IPS DF 6.9 (cell line): ENCODE results near the gene STX1B.

Source experiments
- DNase-seq: peaks from one replicate; pipeline ENCODE4 v3.0.0-alpha.2; 2013; ENCODE audit warnings: low read depth, low spot score
- H3K27ac ChIP-seq: one replicate; pipeline ENCODE4 v1.5.1; 2013; ENCODE audit warnings: low read length, control low read depth
- H3K27me3 ChIP-seq: 2 replicates; pipeline ENCODE4 v1.6.1; 2013; ENCODE audit warnings: mild to moderate bottlenecking, low read length; ENCODE audit not compliant: control insufficient read depth, insufficient read depth
- H3K36me3 ChIP-seq: 2 replicates; pipeline ENCODE4 v1.6.1; 2013; ENCODE audit warnings: low read length; ENCODE audit not compliant: control insufficient read depth, insufficient read depth
- H3K4me1 ChIP-seq: 2 replicates; pipeline ENCODE4 v1.6.1; 2013; ENCODE audit warnings: low read length; ENCODE audit not compliant: control insufficient read depth, insufficient read depth
- H3K4me3 ChIP-seq: 2 replicates; pipeline ENCODE4 v1.5.1; 2013; ENCODE audit warnings: mild to moderate bottlenecking, low read length
- H3K9me3 ChIP-seq: 2 replicates; pipeline ENCODE4 v1.6.1; 2013; ENCODE audit warnings: low read length, inconsistent platforms; ENCODE audit not compliant: control insufficient read depth, insufficient read depth
- WGBS: extraction: QIAGEN DNeasy Blood & Tissue Kit; methylation state at CpG from one replicate; pipeline ENCODE4 v1.1.7; 2013; ENCODE audit warnings: mixed read lengths, missing lambda C conversion rate; ENCODE audit not compliant: insufficient read length, insufficient coverage; 5-methylcytosine and 5-hydroxymethylcytosine counted together

Gene STX1B

DNA sequence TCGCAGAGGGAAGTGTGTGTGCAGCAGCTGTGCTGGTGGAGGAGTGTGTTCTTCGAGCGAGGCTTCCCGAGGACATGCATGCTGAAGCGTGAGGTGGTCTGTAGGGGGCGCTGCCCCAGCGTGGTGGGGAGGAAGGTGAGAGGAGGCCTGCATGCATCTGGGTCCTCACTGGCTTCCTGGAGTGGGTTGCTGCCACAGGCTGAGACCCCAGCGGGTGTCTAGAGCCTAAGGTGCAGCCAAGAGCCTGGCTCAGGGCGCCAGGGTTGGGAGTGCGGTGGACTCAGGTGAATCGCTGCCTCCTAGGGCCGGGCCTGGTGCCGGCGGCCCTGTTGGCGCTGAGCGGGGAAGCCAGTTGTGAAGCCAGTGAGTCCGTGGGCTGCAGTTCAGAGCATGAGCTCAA, 32.9 kb downstream of the STX1B start:
- Histone ChIP-seq H3K4me3 (no peak overlapping the region), H3K27me3 (no peaks in the 10 kb centered on the region), H3K9me3 (no peaks in the 10 kb centered on the region), H3K27ac (no peak overlapping the region), H3K36me3 (peaks cover 44% of the 10 kb centered on the region), H3K4me1 (no peaks in the 10 kb centered on the region)
- WGBS = no CpG with 5 or more reads among the region's 17 CpGs
- DNase-seq = no peak

DNA sequence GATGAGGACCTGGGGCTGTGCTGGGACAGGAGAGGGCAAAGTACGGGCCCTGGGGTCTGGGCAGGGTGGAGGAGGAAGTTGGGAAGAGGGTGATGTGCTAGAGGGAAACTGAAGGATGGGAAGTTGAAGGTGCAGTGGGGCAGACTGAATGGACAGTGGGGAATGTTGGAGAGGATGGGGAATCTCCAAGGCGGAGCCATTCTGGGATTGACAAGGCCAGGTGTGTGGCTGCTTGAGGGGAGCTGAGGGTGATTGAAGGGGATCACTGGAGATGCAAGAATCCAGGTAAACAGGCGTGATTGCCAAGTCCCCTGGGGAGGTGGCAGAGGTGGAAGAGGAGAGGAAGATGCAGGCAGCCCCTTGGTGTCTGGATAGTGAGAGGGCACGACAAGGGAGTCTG, 34.0 kb downstream of the STX1B start:
- Histone ChIP-seq H3K27ac (no peak overlapping the region), H3K4me3 (no peak overlapping the region), H3K4me1 (no peaks in the 10 kb centered on the region), H3K9me3 (no peaks in the 10 kb centered on the region), H3K36me3 (peaks cover 45% of the 10 kb centered on the region), H3K27me3 (no peaks in the 10 kb centered on the region)
- no peak for DNase-seq
- no CpG with 5 or more reads among the region's 4 CpGs for WGBS

DNA sequence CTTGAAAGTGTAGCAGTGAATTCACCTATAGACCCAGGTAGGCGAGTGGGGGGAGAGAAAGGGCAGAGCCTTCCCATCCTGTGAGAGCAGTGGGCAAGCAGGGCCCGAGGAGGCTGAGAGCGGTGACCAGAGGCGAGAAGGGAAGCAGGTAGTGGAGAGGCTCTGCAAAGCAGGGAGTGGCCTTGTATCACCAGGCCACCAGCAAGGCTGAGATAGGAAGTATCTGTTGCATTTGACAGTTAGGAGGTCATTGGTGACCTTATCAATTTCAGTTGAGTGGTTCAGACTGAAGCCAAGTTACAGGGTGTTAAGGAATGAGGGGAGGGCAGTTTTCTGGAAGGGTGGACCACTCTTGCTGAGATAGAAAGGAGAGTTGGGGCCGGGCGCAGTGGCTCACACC, 36.1 kb downstream of the STX1B start:
- Histone ChIP-seq H3K4me1 (no peaks in the 10 kb centered on the region), H3K4me3 (no peak overlapping the region), H3K36me3 (peaks cover 44% of the 10 kb centered on the region), H3K27ac (no peak overlapping the region), H3K9me3 (no peaks in the 10 kb centered on the region), H3K27me3 (no peaks in the 10 kb centered on the region)
- DNase-seq = no peak
- WGBS = no CpG with 5 or more reads among the region's 6 CpGs

DNA sequence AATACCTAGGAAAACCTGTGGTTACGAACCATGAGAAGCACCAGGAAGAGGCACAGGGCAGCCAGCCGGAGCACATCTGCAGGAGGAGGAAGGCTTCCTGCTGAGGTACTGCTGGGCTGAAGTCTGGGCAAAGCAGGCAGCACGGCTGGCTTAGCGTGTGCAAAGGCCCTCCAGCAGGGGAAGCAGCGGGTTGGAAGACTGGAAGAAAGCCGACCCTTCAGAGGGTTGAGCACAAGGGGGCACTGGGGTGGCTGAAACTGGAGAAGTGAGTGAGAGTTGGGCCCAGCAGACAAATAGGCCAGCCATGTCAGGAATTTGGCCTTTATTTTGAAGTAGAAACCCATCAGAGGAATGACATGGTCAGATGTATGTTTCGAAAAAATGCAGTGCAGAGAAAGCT, 37.6 kb downstream of the STX1B start:
- Histone ChIP-seq H3K4me1 (no peaks in the 10 kb centered on the region), H3K9me3 (no peaks in the 10 kb centered on the region), H3K27ac (no peak overlapping the region), H3K27me3 (no peaks in the 10 kb centered on the region), H3K36me3 (peaks cover 38% of the 10 kb centered on the region), H3K4me3 (no peak overlapping the region)
- DNase-seq = no peak
- WGBS = no CpG with 5 or more reads among the region's 7 CpGs

DNA sequence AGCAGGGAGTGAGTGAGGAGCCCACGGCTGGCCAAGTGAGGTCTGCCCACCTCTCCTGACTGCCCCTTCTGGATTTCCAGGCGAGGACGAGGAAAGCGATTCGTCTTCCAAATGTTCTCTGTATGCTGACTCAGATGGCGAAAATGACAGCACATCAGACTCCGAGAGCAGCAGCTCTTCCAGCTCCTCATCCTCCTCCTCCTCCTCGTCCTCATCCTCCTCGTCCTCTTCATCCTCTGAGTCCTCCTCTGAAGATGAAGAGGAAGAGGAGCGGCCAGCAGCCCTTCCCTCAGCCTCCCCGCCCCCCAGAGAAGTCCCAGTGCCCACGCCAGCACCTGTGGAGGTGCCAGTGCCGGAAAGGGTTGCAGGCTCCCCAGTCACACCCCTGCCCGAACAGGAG, 39.1 kb downstream of the STX1B start:
- Histone ChIP-seq H3K27ac (no peak overlapping the region), H3K4me1 (no peaks in the 10 kb centered on the region), H3K9me3 (no peaks in the 10 kb centered on the region), H3K36me3 (peaks cover 45% of the 10 kb centered on the region), H3K27me3 (no peaks in the 10 kb centered on the region), H3K4me3 (no peak overlapping the region)
- no peak for DNase-seq
- no CpG with 5 or more reads among the region's 14 CpGs for WGBS

DNA sequence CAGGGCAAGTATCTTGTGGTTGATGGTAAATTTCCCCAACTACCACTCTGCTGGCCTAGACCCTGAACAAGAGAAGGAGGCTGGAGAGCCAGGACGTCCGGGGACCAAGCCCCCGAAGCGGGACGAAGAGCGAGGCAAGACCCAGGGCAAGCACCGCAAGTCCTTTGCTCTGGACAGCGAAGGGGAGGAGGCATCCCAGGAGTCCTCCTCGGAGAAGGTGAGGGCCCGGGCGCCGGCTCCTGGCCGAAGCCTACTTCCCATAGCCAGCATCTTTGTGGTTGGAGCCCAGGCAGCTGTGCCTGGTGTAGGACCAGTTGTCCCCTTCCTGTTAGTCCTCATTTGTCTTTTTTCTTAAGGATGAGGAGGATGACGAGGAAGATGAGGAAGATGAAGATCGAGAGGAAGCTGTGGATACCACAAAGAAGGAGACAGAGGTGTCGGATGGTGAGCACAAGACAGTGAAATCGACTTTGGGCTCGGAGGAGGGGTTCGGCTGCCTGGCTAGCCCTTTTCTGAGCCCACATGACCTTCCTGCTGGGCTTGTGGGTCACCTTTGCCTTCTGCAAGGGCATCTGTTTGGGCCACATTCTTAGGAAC, 41.1 kb downstream of the STX1B start:
- WGBS = no CpG with 5 or more reads among the region's 19 CpGs

DNA sequence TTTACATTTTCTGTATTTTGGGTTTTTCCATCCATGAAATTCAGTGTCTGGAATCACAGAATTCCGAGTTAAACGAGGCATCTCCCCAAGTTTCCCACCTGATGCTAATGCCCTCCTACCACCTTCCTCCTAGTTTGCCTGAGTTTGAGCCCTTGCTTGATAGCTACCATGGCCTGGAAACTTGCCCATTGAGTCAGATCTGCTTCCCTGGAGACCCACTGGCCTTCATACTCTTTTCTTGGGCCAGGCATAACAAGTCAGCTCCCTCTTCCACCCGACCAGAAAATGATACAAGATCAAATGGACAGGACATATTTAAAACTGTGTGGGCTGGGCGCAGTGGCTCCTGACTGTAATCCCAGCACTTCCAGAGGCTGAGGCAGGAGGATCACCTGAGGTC, 42.6 kb downstream of the STX1B start:
- H3K4me3 ChIP-seq = no peak overlapping the region
- no CpG with 5 or more reads among the region's 4 CpGs for WGBS
- H3K27ac ChIP-seq = no peak overlapping the region
- no peaks in the 10 kb centered on the region for H3K4me1 ChIP-seq
- H3K9me3 ChIP-seq = no peaks in the 10 kb centered on the region
- no peaks in the 10 kb centered on the region for H3K27me3 ChIP-seq
- no peak for DNase-seq
- peaks cover 59% of the 10 kb centered on the region for H3K36me3 ChIP-seq

More for the DNA sequence above, 41.1 kb downstream of the STX1B start:
- Histone ChIP-seq H3K27ac (no peak overlapping the region), H3K36me3 (peaks cover 54% of the 10 kb centered on the region), H3K9me3 (no peaks in the 10 kb centered on the region), H3K27me3 (no peaks in the 10 kb centered on the region), H3K4me3 (no peak overlapping the region), H3K4me1 (no peaks in the 10 kb centered on the region)
- no peak for DNase-seq

DNA sequence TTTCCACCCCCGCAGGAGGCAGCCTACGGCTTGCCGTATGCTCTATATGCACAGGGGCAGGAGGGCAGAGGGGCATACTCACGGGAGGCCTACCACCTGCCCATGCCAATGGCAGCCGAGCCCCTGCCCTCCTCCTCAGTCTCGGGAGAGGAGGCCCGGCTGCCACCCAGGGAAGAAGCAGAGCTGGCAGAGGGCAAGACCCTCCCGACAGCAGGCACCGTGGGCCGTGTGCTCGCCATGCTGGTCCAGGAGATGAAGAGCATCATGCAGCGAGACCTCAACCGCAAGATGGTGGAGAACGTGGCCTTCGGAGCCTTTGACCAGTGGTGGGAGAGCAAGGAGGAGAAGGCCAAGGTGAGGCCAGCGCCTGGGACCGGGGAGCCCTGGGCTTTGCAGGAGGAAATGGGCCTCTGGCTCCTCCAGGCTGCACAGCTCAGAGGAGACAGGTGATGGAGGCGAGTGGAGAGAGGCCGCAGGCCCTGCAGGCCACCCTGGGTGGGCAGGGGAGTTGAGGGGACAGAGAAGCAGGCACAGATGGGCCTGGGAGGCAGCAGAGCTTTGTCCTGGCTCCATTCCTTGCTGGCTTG, 44.3 kb downstream of the STX1B start:
- no CpG with 5 or more reads among the region's 19 CpGs for WGBS
- no peaks in the 10 kb centered on the region; the same call in 1 of the 2 replicates for H3K4me1 ChIP-seq
- no peaks in the 10 kb centered on the region for H3K27me3 ChIP-seq
- no peak overlapping the region for H3K4me3 ChIP-seq
- no peaks in the 10 kb centered on the region for H3K9me3 ChIP-seq
- no peak for DNase-seq
- peaks cover 57% of the 10 kb centered on the region for H3K36me3 ChIP-seq
- no peak overlapping the region for H3K27ac ChIP-seq

DNA sequence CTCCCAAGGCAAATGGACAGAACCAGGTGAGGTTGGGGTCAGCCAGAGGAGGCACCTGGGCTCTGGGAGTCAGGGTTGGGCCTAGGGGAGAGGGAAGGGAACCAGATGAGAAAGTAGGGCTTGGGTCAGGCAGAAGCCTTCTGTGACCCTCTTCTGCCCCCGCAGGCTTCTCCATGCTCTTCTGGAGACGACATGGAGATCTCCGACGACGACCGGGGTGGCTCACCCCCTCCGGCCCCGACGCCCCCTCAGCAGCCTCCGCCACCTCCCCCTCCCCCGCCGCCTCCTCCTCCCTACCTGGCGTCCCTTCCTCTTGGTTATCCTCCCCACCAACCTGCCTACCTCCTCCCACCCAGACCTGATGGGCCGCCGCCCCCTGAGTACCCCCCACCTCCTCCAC, 45.0 kb downstream of the STX1B start:
- no CpG with 5 or more reads among the region's 15 CpGs for WGBS
- no peaks in the 10 kb centered on the region for H3K27me3 ChIP-seq
- H3K36me3 ChIP-seq = peaks cover 55% of the 10 kb centered on the region
- H3K27ac ChIP-seq = no peak overlapping the region
- no peak overlapping the region for H3K4me3 ChIP-seq
- H3K9me3 ChIP-seq = no peaks in the 10 kb centered on the region
- no peak for DNase-seq
- no peaks in the 10 kb centered on the region; the same call in 1 of the 2 replicates for H3K4me1 ChIP-seq

DNA sequence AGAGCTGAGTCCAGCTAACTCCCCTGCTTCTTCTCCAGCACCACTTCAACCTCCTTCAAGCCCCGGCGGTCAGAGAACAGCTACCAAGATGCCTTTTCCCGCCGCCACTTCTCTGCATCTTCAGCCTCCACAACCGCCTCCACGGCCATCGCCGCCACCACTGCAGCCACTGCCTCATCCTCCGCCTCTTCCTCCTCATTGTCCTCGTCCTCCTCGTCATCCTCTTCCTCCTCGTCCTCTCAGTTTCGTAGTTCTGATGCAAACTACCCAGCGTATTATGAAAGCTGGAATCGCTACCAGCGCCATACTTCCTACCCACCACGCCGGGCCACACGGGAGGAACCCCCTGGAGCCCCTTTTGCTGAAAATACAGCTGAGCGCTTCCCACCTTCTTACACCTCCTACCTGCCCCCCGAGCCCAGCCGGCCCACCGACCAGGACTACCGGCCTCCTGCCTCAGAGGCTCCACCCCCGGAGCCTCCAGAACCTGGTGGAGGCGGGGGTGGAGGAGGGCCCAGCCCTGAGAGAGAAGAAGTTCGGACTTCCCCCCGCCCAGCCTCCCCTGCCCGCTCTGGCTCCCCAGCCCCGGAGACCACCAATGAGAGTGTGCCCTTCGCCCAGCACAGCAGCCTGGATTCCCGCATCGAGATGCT, 45.7 kb downstream of the STX1B start:
- Histone ChIP-seq H3K9me3 (no peaks in the 10 kb centered on the region), H3K36me3 (peaks cover 61% of the 10 kb centered on the region), H3K27ac (no peak overlapping the region), H3K4me3 (no peak overlapping the region), H3K27me3 (no peaks in the 10 kb centered on the region), H3K4me1 (no peaks in the 10 kb centered on the region; the same call in 1 of the 2 replicates)
- no CpG with 5 or more reads among the region's 33 CpGs for WGBS
- no peak for DNase-seq
